ENCODE measurements around the gene CDC14B. TPM values are rescaled to one million over a fixed set of nuclear protein-coding genes. Genes with fewer than 3 reads are reported as not detected.
A peak's percentile ranks its signal among the peaks of the same experiment; 100 is the strongest.
"Not testable (repeated sequence)": the region's sequence is repeated elsewhere in the genome, so short reads cannot be mapped to it uniquely, and the experiment has no call there.

Gene CDC14B
- total RNA-seq, 2 experiments from 2014 or later = 1.1 to 1.5 TPM

- Mint-ChIP-seq H3K27me3 (no peaks in the 10 kb centered on the region), H3K4me1 (peaks cover 33% of the 10 kb centered on the region), H3K36me3 (ENCODE audit: low read depth) (peaks cover 8% of the 10 kb centered on the region), H3K4me3 (no peak overlapping the region), H3K9me3 (ENCODE audit: low read depth) (no peaks in the 10 kb centered on the region), H3K27ac (no peak overlapping the region)
- DNase-seq = no peak
- ChIA-PET CTCF (interaction anchor here (3.0 kb wide), 1 partner anchor 9 kb away, joined by 10 read pairs; no protein-coding TSS in a partner anchor), POLR2A (no interaction called here)
- no peak for ATAC-seq
- intact Hi-C loops (cut with DNase I, micrococcal nuclease) = no loop called here
These were observed 61.7 kb downstream of the CDC14B start for GRCh38 chr9:96557921-96558320.

- Mint-ChIP-seq H3K4me1 (peaks cover 42% of the 10 kb centered on the region), H3K27me3 (peaks cover 2% of the 10 kb centered on the region), H3K27ac (no peak overlapping the region), H3K9me3 (ENCODE audit: low read depth) (no peaks in the 10 kb centered on the region), H3K4me3 (no peak overlapping the region), H3K36me3 (ENCODE audit: low read depth) (peaks cover 8% of the 10 kb centered on the region)
- no peak for ATAC-seq
- ChIA-PET POLR2A (no interaction called here), CTCF (interaction anchor here (3.0 kb wide), 1 partner anchor 10 kb away, joined by 10 read pairs; no protein-coding TSS in a partner anchor)
- intact Hi-C loops (cut with DNase I, micrococcal nuclease) = no loop called here
- DNase-seq = no peak
These were observed 62.8 kb downstream of the CDC14B start for GRCh38 chr9:96556701-96557461.

GRCh38 chr9:96555567-96556386 is 63.9 kb downstream of the CDC14B start:
- intact Hi-C loops (cut with DNase I, micrococcal nuclease) = no loop called here
- DNase-seq (no peak), ATAC-seq (no peak)
- POLR2A ChIA-PET = no interaction called here
- peaks cover 2% of the 10 kb centered on the region for H3K27me3 Mint-ChIP-seq
- H3K4me1 Mint-ChIP-seq = peaks cover 46% of the 10 kb centered on the region
- CTCF ChIA-PET = interaction anchor here (3.0 kb wide), 1 partner anchor 11 kb away, joined by 10 read pairs; no protein-coding TSS in a partner anchor
- no peak overlapping the region for H3K27ac Mint-ChIP-seq
- no peak overlapping the region for H3K4me3 Mint-ChIP-seq
- H3K36me3 Mint-ChIP-seq (ENCODE audit: low read depth) = peaks cover 6% of the 10 kb centered on the region
- no peaks in the 10 kb centered on the region for H3K9me3 Mint-ChIP-seq (ENCODE audit: low read depth)

GRCh38 chr9:96554801-96555566 is 64.7 kb downstream of the CDC14B start:
- no peak overlapping the region for H3K27ac Mint-ChIP-seq
- intact Hi-C loops (cut with DNase I, micrococcal nuclease) = loop anchor here in 1 of 2 experiments (5.0 kb wide), 1 partner anchor 78 kb away; no protein-coding TSS in a partner anchor
- peaks cover 46% of the 10 kb centered on the region for H3K4me1 Mint-ChIP-seq
- no peak overlapping the region for H3K4me3 Mint-ChIP-seq
- H3K9me3 Mint-ChIP-seq (ENCODE audit: low read depth) = no peaks in the 10 kb centered on the region
- ATAC-seq (no peak), DNase-seq (no peak)
- ChIA-PET POLR2A (no interaction called here), CTCF (interaction anchor here (0.6 kb wide), 1 partner anchor 9 kb away, joined by 3 read pairs; no protein-coding TSS in a partner anchor)
- H3K27me3 Mint-ChIP-seq = peaks cover 2% of the 10 kb centered on the region
- peaks cover 2% of the 10 kb centered on the region for H3K36me3 Mint-ChIP-seq (ENCODE audit: low read depth)

GRCh38 chr9:96554326-96554725 is 65.3 kb downstream of the CDC14B start:
- CTCF ChIA-PET = interaction anchor here (0.6 kb wide), 1 partner anchor 8 kb away, joined by 3 read pairs; no protein-coding TSS in a partner anchor
- H3K4me1 Mint-ChIP-seq = peaks cover 46% of the 10 kb centered on the region
- ATAC-seq = no peak
- H3K27ac Mint-ChIP-seq = no peak overlapping the region
- intact Hi-C loops (cut with DNase I, micrococcal nuclease) = loop anchor here in 1 of 2 experiments (5.0 kb wide), 1 partner anchor 77 kb away; no protein-coding TSS in a partner anchor
- no peak overlapping the region for H3K4me3 Mint-ChIP-seq
- H3K9me3 Mint-ChIP-seq (ENCODE audit: low read depth) = no peaks in the 10 kb centered on the region
- DNase-seq = no peak
- H3K27me3 Mint-ChIP-seq = peaks cover 2% of the 10 kb centered on the region
- no peaks in the 10 kb centered on the region for H3K36me3 Mint-ChIP-seq (ENCODE audit: low read depth)
- POLR2A ChIA-PET = no interaction called here

- H3K27ac Mint-ChIP-seq = no peak overlapping the region
- DNase-seq (no peak), ATAC-seq (peak; percentile 44)
- no peaks in the 10 kb centered on the region for H3K36me3 Mint-ChIP-seq (ENCODE audit: low read depth)
- H3K9me3 Mint-ChIP-seq (ENCODE audit: low read depth) = no peaks in the 10 kb centered on the region
- H3K4me1 Mint-ChIP-seq = peaks cover 46% of the 10 kb centered on the region
- peaks cover 2% of the 10 kb centered on the region for H3K27me3 Mint-ChIP-seq
- CTCF ChIA-PET = interaction anchor here (0.6 kb wide), 1 partner anchor 470 kb away, joined by 6 read pairs; no protein-coding TSS in a partner anchor
- intact Hi-C loops (cut with DNase I, micrococcal nuclease) = loop anchor here (1.0 to 5.0 kb wide), 4 partner anchors 13 to 111 kb away; no protein-coding TSS in a partner anchor
- no peak overlapping the region for H3K4me3 Mint-ChIP-seq
- POLR2A ChIA-PET = interaction anchor here (0.5 to 0.6 kb wide), 2 partner anchors 13 to 74 kb away, joined by 3 to 4 read pairs; no protein-coding TSS in a partner anchor
These were observed 66.6 kb downstream of the CDC14B start for GRCh38 chr9:96553070-96553469.

GRCh38 chr9:96551403-96551802 is 68.2 kb downstream of the CDC14B start:
- DNase-seq (peak; percentile 33), ATAC-seq (no peak)
- H3K4me1 Mint-ChIP-seq = peaks cover 46% of the 10 kb centered on the region
- intact Hi-C loops (cut with DNase I, micrococcal nuclease) = loop anchor here in 1 of 2 experiments (5.0 kb wide), 1 partner anchor 74 kb away; no protein-coding TSS in a partner anchor
- POLR2A ChIA-PET = no interaction called here
- H3K27ac Mint-ChIP-seq = no peak overlapping the region
- H3K36me3 Mint-ChIP-seq (ENCODE audit: low read depth) = no peaks in the 10 kb centered on the region
- H3K4me3 Mint-ChIP-seq = no peak overlapping the region
- H3K27me3 Mint-ChIP-seq = peaks cover 2% of the 10 kb centered on the region
- no peaks in the 10 kb centered on the region for H3K9me3 Mint-ChIP-seq (ENCODE audit: low read depth)
- CTCF ChIA-PET = no interaction called here

- ChIA-PET POLR2A (no interaction called here), CTCF (no interaction called here)
- H3K4me3 Mint-ChIP-seq = no peak overlapping the region
- no peak overlapping the region for H3K27ac Mint-ChIP-seq
- DNase-seq = no peak
- no peak for ATAC-seq
- intact Hi-C loops (cut with DNase I, micrococcal nuclease) = loop anchor here in 1 of 2 experiments (5.0 kb wide), 1 partner anchor 73 kb away; no protein-coding TSS in a partner anchor
- peaks cover 40% of the 10 kb centered on the region for H3K4me1 Mint-ChIP-seq
- H3K9me3 Mint-ChIP-seq (ENCODE audit: low read depth) = no peaks in the 10 kb centered on the region
- no peaks in the 10 kb centered on the region for H3K36me3 Mint-ChIP-seq (ENCODE audit: low read depth)
- peaks cover 2% of the 10 kb centered on the region for H3K27me3 Mint-ChIP-seq
These were observed 69.0 kb downstream of the CDC14B start for GRCh38 chr9:96550659-96551058.

GRCh38 chr9:96543131-96543530 is 76.5 kb downstream of the CDC14B start:
- intact Hi-C loops (cut with DNase I, micrococcal nuclease); H3K27me3 Mint-ChIP-seq; H3K4me1 Mint-ChIP-seq; POLR2A ChIA-PET; H3K4me3 Mint-ChIP-seq; CTCF ChIA-PET; H3K27ac Mint-ChIP-seq; DNase-seq; ATAC-seq; H3K36me3 Mint-ChIP-seq (ENCODE audit: low read depth); H3K9me3 Mint-ChIP-seq (ENCODE audit: low read depth): not testable (repeated sequence)

GRCh38 chr9:96540106-96540505 is 79.5 kb downstream of the CDC14B start:
- Mint-ChIP-seq H3K9me3 (ENCODE audit: low read depth) (no peaks in the 10 kb centered on the region), H3K4me1 (no peaks in the 10 kb centered on the region), H3K36me3 (ENCODE audit: low read depth) (no peaks in the 10 kb centered on the region), H3K27ac (no peak overlapping the region), H3K4me3 (no peak overlapping the region), H3K27me3 (no peaks in the 10 kb centered on the region)
- POLR2A ChIA-PET = interaction anchor here (0.6 kb wide), 1 partner anchor 74 kb away, joined by 3 read pairs; no protein-coding TSS in a partner anchor
- ATAC-seq (no peak), DNase-seq (no peak)
- intact Hi-C loops (cut with DNase I, micrococcal nuclease) = no loop called here
- CTCF ChIA-PET = no interaction called here

- ATAC-seq (no peak), DNase-seq (no peak)
- H3K4me3 Mint-ChIP-seq = no peak overlapping the region
- intact Hi-C loops (cut with DNase I, micrococcal nuclease) = no loop called here
- H3K9me3 Mint-ChIP-seq (ENCODE audit: low read depth) = no peaks in the 10 kb centered on the region
- CTCF ChIA-PET = interaction anchor here (1.2 kb wide), 1 partner anchor 8 kb away, joined by 3 read pairs; no protein-coding TSS in a partner anchor
- H3K27ac Mint-ChIP-seq = no peak overlapping the region
- H3K4me1 Mint-ChIP-seq = no peaks in the 10 kb centered on the region
- peaks cover 2% of the 10 kb centered on the region for H3K36me3 Mint-ChIP-seq (ENCODE audit: low read depth)
- POLR2A ChIA-PET = no interaction called here
- no peaks in the 10 kb centered on the region for H3K27me3 Mint-ChIP-seq
These were observed 87.5 kb downstream of the CDC14B start for GRCh38 chr9:96532173-96532572.
